Neural progenitor cell (in vitro differentiated cells): ENCODE results near the gene BNIP3.

Source experiments
- CTCF ChIP-seq: fragments of 200-600 bp; sonication (generic); IDR thresholded peaks from 2 replicates; pipeline ENCODE4 v1.5.1; 2017; ENCODE audit warnings: antibody characterized with exemption, mild to moderate bottlenecking
- EZH2 ChIP-seq: fragments of 200-600 bp; sonication (generic); IDR thresholded peaks from 2 replicates; pipeline ENCODE4 v1.6.1; 2017; ENCODE audit warnings: antibody characterized with exemption, mild to moderate bottlenecking, moderate library complexity
- EZH2phosphoT487 ChIP-seq: fragments of 200-600 bp; sonication (generic); IDR thresholded peaks from 2 replicates; pipeline ENCODE4 v1.6.1; 2017; ENCODE audit warnings: antibody characterized with exemption

- TF ChIP-seq EZH2 (no peak), CTCF (peak; percentile 7), EZH2phosphoT487 (no peak)
These were observed at the start of gene BNIP3 for GRCh38 chr10:131981429-131982184.
